Endodermal cell (in vitro differentiated cells): ENCODE data around the gene EYA2. TPM values are rescaled to one million over a fixed set of nuclear protein-coding genes. Genes with fewer than 3 reads are reported as not detected.

Experiments
- DNase-seq: peaks from one replicate; pipeline ENCODE4 v3.0.0-alpha.2; 2017
- H3K27ac ChIP-seq: 2 replicates; pipeline ENCODE4 v1.5.1; 2013; ENCODE audit warnings: mild to moderate bottlenecking, low read depth, low read length, moderate library complexity
- H3K27me3 ChIP-seq: 2 replicates; pipeline ENCODE4 v1.6.1; 2013; ENCODE audit warnings: mild to moderate bottlenecking, low read length, moderate library complexity; ENCODE audit not compliant: insufficient read depth, control insufficient read depth, poor library complexity, severe bottlenecking
- H3K36me3 ChIP-seq: 2 replicates; pipeline ENCODE4 v1.7.0; 2013; ENCODE audit warnings: mild to moderate bottlenecking, low read length, moderate library complexity; ENCODE audit not compliant: control insufficient read depth, insufficient read depth
- H3K4me1 ChIP-seq: one replicate; pipeline ENCODE4 v1.7.0; 2013; ENCODE audit warnings: low read length; ENCODE audit not compliant: control insufficient read depth, insufficient read depth
- H3K4me3 ChIP-seq: 2 replicates; pipeline ENCODE4 v1.5.1; 2013; ENCODE audit warnings: mild to moderate bottlenecking, low read length, moderate library complexity
- H3K9ac ChIP-seq: 2 replicates; pipeline ENCODE4 v1.6.1; 2013; ENCODE audit warnings: mild to moderate bottlenecking, low read length, moderate library complexity; ENCODE audit not compliant: poor library complexity, severe bottlenecking; ENCODE audit errors: extremely low read depth
- H3K9me3 ChIP-seq: 2 replicates; pipeline ENCODE4 v1.6.1; 2013; ENCODE audit warnings: mild to moderate bottlenecking, low read length, moderate library complexity; ENCODE audit not compliant: control insufficient read depth
- H3K27ac Mint-ChIP-seq: 2 replicates; pipeline ENCODE4 v1.8.0; 2020; ENCODE audit warnings: mixed read lengths
- H3K27me3 Mint-ChIP-seq: 2 replicates; pipeline ENCODE4 v1.8.0; 2021; ENCODE audit warnings: mild to moderate bottlenecking, mixed read lengths; ENCODE audit not compliant: insufficient read depth
- H3K36me3 Mint-ChIP-seq: 2 replicates; pipeline ENCODE4 v1.8.0; 2020; ENCODE audit warnings: low read depth, mixed read lengths
- H3K4me1 Mint-ChIP-seq: 2 replicates; pipeline ENCODE4 v1.8.0; 2020; ENCODE audit warnings: mixed read lengths
- H3K4me3 Mint-ChIP-seq: 2 replicates; pipeline ENCODE4 v1.8.0; 2020; ENCODE audit warnings: mild to moderate bottlenecking, moderate library complexity, mixed read lengths
- H3K9me3 Mint-ChIP-seq: 2 replicates; pipeline ENCODE4 v1.8.0; 2020; ENCODE audit warnings: mild to moderate bottlenecking, mixed read lengths
- WGBS, 2 experiments: methylation state at CpG; one replicate each; pipeline versions ENCODE4 v1.1.5 to v1.1.7; 2013; ENCODE audit warnings: missing lambda C conversion rate in 2 of 2, mixed read lengths in 1 of 2; ENCODE audit not compliant: insufficient coverage in 1 of 2, insufficient read length in 1 of 2; 5-methylcytosine and 5-hydroxymethylcytosine counted together
- total RNA-seq, 2 donors: library from RNA; stranded (reverse); fragmentation: NEBNext Ultra II Directional in 1 of 2; extraction: Animal tissue kit (Norgen Biotek cat#: 25700) in 1 of 2; gene quantifications; 2 replicates in 1 of 2; 3 replicates in 1 of 2; pipeline ENCODE4 v1.2.1, GENCODE V29; 2021
- TF ChIP-seq, protein P1 (sequence below): fragments of 200-600 bp; sonication (generic); conservative IDR thresholded peaks from 2 replicates; pipeline ENCODE4 v1.5.0; 2021; ENCODE audit warnings: antibody characterized with exemption, mild to moderate bottlenecking

Gene EYA2
- total RNA-seq, 2 donors from 2014 or later, result 9.1 to 18.0 TPM

DNA sequence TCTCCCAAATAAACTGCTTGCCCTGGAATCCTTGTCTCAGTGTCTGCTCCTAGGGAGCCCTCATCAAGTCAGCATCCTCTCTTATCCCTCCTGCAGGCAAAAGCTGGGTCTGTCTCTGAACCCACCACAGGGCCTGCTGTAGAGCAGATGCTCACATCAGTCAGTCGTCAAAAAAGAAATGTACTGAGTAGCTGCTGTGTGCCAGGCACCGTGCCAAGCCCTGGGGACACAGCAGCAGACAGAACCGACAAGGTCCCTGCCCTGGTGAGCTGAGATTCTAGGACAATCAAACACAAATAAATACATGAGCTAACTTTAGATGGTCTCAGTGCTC is 68.5 kb downstream of the EYA2 start:
- no peak overlapping the region for H3K4me3 ChIP-seq
- peaks cover 14% of the 10 kb centered on the region for H3K36me3 Mint-ChIP-seq
- WGBS, 2 experiments, result 92 to 100% methylated on average over 1 to 3 of the region's 3 CpGs
- peaks cover 5% of the 10 kb centered on the region for H3K36me3 ChIP-seq
- H3K27me3 ChIP-seq, result no peaks in the 10 kb centered on the region
- H3K27ac ChIP-seq, result no peak overlapping the region
- H3K27ac Mint-ChIP-seq, result no peak overlapping the region
- no peaks in the 10 kb centered on the region for H3K27me3 Mint-ChIP-seq
- H3K9me3 ChIP-seq, result peaks cover 7% of the 10 kb centered on the region
- no peaks in the 10 kb centered on the region for H3K4me1 ChIP-seq
- DNase-seq, result no peak
- H3K9me3 Mint-ChIP-seq, result peaks cover 11% of the 10 kb centered on the region
- TF ChIP-seq, protein P1, sequence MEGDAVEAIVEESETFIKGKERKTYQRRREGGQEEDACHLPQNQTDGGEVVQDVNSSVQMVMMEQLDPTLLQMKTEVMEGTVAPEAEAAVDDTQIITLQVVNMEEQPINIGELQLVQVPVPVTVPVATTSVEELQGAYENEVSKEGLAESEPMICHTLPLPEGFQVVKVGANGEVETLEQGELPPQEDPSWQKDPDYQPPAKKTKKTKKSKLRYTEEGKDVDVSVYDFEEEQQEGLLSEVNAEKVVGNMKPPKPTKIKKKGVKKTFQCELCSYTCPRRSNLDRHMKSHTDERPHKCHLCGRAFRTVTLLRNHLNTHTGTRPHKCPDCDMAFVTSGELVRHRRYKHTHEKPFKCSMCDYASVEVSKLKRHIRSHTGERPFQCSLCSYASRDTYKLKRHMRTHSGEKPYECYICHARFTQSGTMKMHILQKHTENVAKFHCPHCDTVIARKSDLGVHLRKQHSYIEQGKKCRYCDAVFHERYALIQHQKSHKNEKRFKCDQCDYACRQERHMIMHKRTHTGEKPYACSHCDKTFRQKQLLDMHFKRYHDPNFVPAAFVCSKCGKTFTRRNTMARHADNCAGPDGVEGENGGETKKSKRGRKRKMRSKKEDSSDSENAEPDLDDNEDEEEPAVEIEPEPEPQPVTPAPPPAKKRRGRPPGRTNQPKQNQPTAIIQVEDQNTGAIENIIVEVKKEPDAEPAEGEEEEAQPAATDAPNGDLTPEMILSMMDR, result no peak
- no peak overlapping the region for H3K9ac ChIP-seq
- H3K4me1 Mint-ChIP-seq, result peaks cover 4% of the 10 kb centered on the region
- no peak overlapping the region for H3K4me3 Mint-ChIP-seq

DNA sequence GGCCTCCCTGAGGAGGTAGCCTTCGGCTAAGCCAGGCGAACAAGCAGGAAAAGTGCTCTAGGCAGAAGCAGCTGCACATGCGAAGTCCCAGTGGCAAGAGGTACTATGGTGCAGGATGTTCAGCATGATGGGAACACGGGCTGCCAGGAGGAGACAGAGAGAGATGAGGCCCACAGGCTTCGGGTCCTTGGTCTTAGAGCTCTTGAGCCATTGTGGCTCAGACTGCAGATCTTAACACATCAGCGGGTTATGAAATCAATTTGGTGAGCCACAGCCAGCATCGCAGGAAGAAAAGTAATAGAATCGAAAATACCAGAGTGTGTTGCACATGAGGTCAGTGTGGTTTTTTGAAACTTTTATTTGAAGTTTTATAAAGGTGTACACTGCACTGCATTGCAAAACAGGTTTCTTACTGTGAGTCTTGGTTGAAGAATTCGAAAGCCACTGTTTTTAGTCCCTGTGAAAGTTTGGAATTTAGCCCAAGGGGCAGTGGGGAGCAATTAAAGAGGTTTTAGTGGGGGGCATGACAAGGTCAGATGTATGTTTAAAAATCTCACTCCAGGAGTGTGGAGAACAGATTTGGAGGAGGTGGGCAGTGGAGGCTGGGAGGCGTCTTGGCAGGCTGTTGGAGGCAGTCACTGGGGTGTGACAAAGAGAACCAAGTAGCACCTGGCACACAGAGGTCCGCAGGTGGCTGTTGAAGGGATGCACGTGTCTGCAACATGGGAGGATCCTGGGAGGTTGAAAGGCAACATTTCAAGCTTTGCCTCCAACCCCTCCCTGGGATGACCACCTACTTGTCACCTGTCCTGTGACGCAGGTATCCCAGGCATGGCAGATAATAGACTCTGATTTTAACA is 69.3 kb downstream of the EYA2 start:
- DNase-seq, result no peak
- H3K36me3 Mint-ChIP-seq, result peaks cover 14% of the 10 kb centered on the region
- H3K4me1 ChIP-seq, result no peaks in the 10 kb centered on the region
- peaks cover 4% of the 10 kb centered on the region for H3K4me1 Mint-ChIP-seq
- no peak overlapping the region for H3K4me3 ChIP-seq
- no peak overlapping the region for H3K27ac Mint-ChIP-seq
- no peak overlapping the region for H3K9ac ChIP-seq
- H3K27me3 Mint-ChIP-seq, result no peaks in the 10 kb centered on the region
- TF ChIP-seq, protein P1, result no peak
- H3K9me3 Mint-ChIP-seq, result peaks cover 11% of the 10 kb centered on the region
- H3K9me3 ChIP-seq, result peaks cover 7% of the 10 kb centered on the region
- H3K4me3 Mint-ChIP-seq, result no peak overlapping the region
- H3K27ac ChIP-seq, result no peak overlapping the region
- WGBS, 2 experiments, result 93 to 95% methylated on average over 13 of the region's 13 CpGs
- peaks cover 5% of the 10 kb centered on the region for H3K36me3 ChIP-seq
- no peaks in the 10 kb centered on the region for H3K27me3 ChIP-seq

DNA sequence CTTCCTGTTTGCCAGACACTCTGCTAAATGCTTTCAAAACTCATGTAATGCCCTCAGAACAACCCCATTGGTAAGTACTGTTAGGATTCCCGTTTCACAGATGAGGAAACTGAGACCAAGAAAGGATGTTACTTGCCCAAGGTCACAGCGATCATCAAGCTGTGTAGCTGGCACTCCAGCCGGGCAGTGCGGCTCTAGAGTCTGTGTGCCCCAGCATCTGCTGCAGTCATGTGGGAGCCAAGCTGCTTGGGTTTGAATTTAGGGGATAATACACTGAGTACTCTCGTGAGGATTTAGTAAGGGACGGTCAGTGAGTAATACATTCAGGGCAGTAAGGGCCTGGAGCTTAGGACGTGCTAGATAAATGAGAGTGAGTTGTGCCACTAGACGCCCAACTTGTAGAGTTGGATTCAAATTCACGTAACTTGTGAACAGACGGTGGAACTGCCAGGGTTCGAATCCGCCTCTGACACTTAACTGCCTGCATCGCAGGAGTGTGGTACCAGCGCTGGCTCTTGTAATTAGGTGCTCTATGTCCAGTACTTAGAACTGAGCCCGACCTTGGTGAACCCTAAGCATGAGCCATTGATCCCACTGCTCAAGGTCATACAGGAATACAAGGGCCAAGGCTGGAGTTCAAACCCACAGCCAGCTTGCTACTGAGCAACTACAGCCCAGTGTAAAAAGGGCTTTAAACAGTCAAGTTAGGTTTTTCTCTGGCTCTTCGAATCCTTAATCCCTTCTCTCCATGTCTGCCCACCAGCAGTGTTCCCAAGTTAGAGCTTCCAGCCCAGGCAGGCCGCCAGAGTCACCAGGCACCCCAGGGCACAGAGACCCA is 70.2 kb downstream of the EYA2 start:
- WGBS, 2 experiments, result 93 to 96% methylated on average over 15 to 17 of the region's 17 CpGs
- H3K9me3 ChIP-seq, result peaks cover 7% of the 10 kb centered on the region
- no peak overlapping the region for H3K27ac ChIP-seq
- no peak for DNase-seq
- peaks cover 14% of the 10 kb centered on the region for H3K36me3 Mint-ChIP-seq
- H3K4me1 Mint-ChIP-seq, result peaks cover 4% of the 10 kb centered on the region
- H3K27me3 Mint-ChIP-seq, result no peaks in the 10 kb centered on the region
- TF ChIP-seq, protein P1, result no peak
- peaks cover 11% of the 10 kb centered on the region for H3K9me3 Mint-ChIP-seq
- H3K4me1 ChIP-seq, result no peaks in the 10 kb centered on the region
- H3K4me3 ChIP-seq, result no peak overlapping the region
- no peak overlapping the region for H3K9ac ChIP-seq
- no peak overlapping the region for H3K27ac Mint-ChIP-seq
- H3K36me3 ChIP-seq, result peaks cover 5% of the 10 kb centered on the region
- no peak overlapping the region for H3K4me3 Mint-ChIP-seq
- no peaks in the 10 kb centered on the region for H3K27me3 ChIP-seq
